Lower leg skin (tissue), 3 donors: ENCODE measurements around the gene PCDHGB7.

Source experiments
- POLR2A ChIP-seq, 2 donors: fragments of 450-650 bp; IDR thresholded peaks; one replicate each; pipeline ENCODE4 v1.6.1; 2016 to 2017; ENCODE audit warnings: antibody characterized with exemption in 2 of 2, mild to moderate bottlenecking in 1 of 2, moderate library complexity in 1 of 2
- TF ChIP-seq, protein P1 (sequence below), 3 donors: fragments of 450-650 bp; IDR thresholded peaks; one replicate each; pipeline ENCODE4 v1.5.1; 2016; ENCODE audit warnings: antibody characterized with exemption in 3 of 3, mild to moderate bottlenecking in 3 of 3, moderate library complexity in 2 of 3

DNA sequence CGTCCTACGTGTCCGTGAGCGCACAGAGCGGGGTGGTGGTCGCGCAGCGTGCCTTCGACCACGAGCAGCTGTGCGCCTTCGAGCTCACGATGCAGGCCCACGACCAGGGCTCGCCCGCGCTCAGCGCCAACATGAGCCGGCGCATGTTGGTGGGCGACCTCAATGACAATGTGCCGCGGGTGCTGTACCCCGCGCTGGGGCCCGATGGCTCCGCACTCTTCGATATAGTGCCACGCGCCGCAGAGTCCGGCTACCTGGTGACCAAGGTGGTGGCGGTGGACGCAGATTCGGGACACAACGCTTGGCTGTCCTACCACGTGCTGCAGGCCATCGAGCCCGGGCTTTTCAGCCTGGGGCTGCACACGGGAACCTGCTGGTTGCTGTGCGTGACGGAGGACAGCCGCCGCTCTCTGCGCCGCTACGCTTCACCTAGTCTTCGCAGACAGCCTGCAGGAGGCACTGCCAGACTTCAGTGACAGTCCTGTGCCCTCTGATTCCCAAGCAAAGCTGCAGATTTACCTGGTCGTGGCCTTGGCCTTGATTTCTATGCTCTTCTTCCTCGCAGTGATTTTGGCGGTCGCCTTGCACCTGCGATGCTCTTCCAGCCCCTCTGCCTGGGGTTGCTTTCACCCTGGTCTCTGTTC lies 10.4 kb downstream of the PCDHGB7 start:
- no peak for TF ChIP-seq POLR2A (IDR thresholded peaks at IDR 0.05)
- TF ChIP-seq, protein P1, sequence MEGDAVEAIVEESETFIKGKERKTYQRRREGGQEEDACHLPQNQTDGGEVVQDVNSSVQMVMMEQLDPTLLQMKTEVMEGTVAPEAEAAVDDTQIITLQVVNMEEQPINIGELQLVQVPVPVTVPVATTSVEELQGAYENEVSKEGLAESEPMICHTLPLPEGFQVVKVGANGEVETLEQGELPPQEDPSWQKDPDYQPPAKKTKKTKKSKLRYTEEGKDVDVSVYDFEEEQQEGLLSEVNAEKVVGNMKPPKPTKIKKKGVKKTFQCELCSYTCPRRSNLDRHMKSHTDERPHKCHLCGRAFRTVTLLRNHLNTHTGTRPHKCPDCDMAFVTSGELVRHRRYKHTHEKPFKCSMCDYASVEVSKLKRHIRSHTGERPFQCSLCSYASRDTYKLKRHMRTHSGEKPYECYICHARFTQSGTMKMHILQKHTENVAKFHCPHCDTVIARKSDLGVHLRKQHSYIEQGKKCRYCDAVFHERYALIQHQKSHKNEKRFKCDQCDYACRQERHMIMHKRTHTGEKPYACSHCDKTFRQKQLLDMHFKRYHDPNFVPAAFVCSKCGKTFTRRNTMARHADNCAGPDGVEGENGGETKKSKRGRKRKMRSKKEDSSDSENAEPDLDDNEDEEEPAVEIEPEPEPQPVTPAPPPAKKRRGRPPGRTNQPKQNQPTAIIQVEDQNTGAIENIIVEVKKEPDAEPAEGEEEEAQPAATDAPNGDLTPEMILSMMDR (IDR thresholded peaks at IDR 0.05) = no peak
